Erythroblast (primary cell): Measurements from ENCODE around the gene NHLH1.

ENCODE experiments used
- GATA1 ChIP-seq: IDR thresholded peaks from 2 replicates; pipeline ENCODE4 v1.6.1; 2011; ENCODE audit warnings: low read depth, mild to moderate bottlenecking, control low read depth, low read length, moderate library complexity
- POLR2A ChIP-seq: IDR thresholded peaks from 2 replicates; pipeline ENCODE4 v1.6.1; 2011; ENCODE audit warnings: mild to moderate bottlenecking, low read length

GRCh38 chr1:160363010-160363409, 3.9 kb upstream of the NHLH1 start:
- TF ChIP-seq POLR2A (no peak), GATA1 (no peak)
